Ectodermal cell (in vitro differentiated cells): ENCODE results near the gene COA8.

Experiments used
- H3K27ac ChIP-seq: 2 replicates; pipeline ENCODE4 v1.7.0; 2013; ENCODE audit warnings: mild to moderate bottlenecking, low read depth, low read length; ENCODE audit not compliant: insufficient read depth, poor library complexity, severe bottlenecking
- H3K27me3 ChIP-seq: 2 replicates; pipeline ENCODE4 v1.7.0; 2013; ENCODE audit warnings: mild to moderate bottlenecking, low read length; ENCODE audit not compliant: insufficient read depth, control insufficient read depth, poor library complexity, severe bottlenecking
- H3K36me3 ChIP-seq: one replicate; pipeline ENCODE4 v1.7.0; 2013; ENCODE audit warnings: low read length; ENCODE audit not compliant: control insufficient read depth, insufficient read depth
- H3K4me1 ChIP-seq: one replicate; pipeline ENCODE4 v1.7.0; 2013; ENCODE audit warnings: low read length; ENCODE audit not compliant: control insufficient read depth, insufficient read depth
- H3K4me3 ChIP-seq: 2 replicates; pipeline ENCODE4 v1.7.0; 2013; ENCODE audit warnings: low read depth, low read length, control low read depth; ENCODE audit not compliant: insufficient read depth
- H3K9me3 ChIP-seq: 2 replicates; pipeline ENCODE4 v1.7.0; 2013; ENCODE audit warnings: mild to moderate bottlenecking, low read length, moderate library complexity; ENCODE audit not compliant: control insufficient read depth
- WGBS, 2 experiments: methylation state at CpG; one replicate each; pipeline ENCODE4 v1.1.7; 2013; ENCODE audit warnings: missing lambda C conversion rate in 2 of 2; 5-methylcytosine and 5-hydroxymethylcytosine counted together

Gene COA8

DNA sequence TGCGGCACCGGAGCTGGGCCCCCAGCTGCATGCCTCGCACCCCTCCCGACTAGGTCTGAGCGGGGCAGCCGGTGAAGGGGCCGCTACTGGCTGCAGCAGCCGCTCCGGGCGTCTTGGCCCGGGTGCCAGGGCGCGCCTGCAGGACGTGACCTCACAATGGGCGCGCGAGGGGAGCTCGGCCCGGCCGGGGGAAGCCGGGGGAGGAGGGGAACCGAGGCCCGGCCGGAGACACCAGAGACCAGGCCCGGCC, 656 bp upstream of the COA8 start:
- peak overlapping the region; percentile 98 for H3K4me3 ChIP-seq
- no peaks in the 10 kb centered on the region for H3K27me3 ChIP-seq
- H3K4me1 ChIP-seq: peaks cover 8% of the 10 kb centered on the region
- H3K27ac ChIP-seq: peak overlapping the region; percentile 93
- H3K9me3 ChIP-seq: no peaks in the 10 kb centered on the region
- H3K36me3 ChIP-seq: peaks cover 9% of the 10 kb centered on the region
- WGBS, 2 experiments: 0% methylated on average over 25 of the region's 25 CpGs

DNA sequence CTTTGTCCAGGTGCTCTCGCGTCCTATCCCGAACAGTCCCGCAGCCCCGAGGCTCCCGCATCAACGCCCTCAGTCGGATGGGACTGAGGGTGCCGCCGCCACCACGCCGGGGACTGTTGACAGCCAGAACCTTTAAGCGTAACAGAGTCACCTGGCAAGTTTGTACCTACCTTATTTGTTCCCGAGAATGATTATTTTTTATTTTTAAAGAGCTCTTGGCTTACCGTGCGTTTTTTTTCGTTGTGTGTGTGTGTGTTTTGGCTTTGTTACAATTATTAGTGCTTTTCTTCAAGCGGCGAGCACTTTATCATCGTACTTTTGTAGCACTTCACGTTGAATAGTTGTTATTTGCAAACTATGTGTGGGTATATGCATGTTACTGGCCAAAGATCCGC, 463 bp downstream of the COA8 start:
- whole genome bisulfite sequencing, 2 experiments: 2 to 3% methylated on average over 22 of the region's 22 CpGs
- peak overlapping the region; percentile 93 for H3K27ac ChIP-seq

DNA sequence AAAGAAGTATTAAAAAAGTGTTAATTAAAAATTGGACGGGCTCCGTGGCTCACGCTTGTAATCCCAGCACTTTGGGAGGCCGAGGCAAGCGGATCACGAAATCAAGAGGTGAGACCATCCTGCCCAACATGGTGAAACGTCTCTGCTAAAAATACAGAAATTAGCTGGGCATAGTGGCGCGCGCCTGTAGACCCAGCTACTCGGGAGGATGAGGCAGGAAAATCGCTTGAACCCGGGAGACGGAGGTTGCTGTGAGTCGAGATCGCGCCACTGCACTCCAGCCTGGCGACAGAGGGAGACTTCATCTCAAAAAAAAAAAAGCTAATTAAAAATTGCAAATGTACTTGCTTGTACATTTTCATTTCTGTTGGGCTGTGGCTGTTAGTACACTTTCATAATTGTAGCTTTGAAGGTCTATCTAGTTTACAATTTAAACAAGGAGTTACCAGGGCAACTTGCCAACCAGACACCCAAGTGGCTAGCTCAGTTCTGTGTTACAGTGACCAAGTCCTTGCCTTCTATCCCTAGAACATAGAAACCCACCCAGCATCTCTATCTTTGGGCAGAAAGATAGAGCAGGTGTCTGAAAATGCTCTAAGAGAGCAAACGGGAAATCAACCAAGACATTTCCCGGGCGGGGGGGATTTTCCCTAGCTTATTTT, 1.2 kb downstream of the COA8 start:
- no peak overlapping the region for H3K27ac ChIP-seq
- H3K27me3 ChIP-seq: no peaks in the 10 kb centered on the region
- peaks cover 8% of the 10 kb centered on the region for H3K4me1 ChIP-seq
- peak overlapping the region; percentile 98 for H3K4me3 ChIP-seq
- H3K9me3 ChIP-seq: no peaks in the 10 kb centered on the region
- peaks cover 9% of the 10 kb centered on the region for H3K36me3 ChIP-seq
- WGBS, 2 experiments: 80 to 81% methylated on average over 21 of the region's 21 CpGs

More for the DNA sequence above, 463 bp downstream of the COA8 start:
- H3K27me3 ChIP-seq: no peaks in the 10 kb centered on the region
- H3K4me1 ChIP-seq: peaks cover 8% of the 10 kb centered on the region
- peaks cover 9% of the 10 kb centered on the region for H3K36me3 ChIP-seq
- no peaks in the 10 kb centered on the region for H3K9me3 ChIP-seq
- H3K4me3 ChIP-seq: peak overlapping the region; percentile 98

DNA sequence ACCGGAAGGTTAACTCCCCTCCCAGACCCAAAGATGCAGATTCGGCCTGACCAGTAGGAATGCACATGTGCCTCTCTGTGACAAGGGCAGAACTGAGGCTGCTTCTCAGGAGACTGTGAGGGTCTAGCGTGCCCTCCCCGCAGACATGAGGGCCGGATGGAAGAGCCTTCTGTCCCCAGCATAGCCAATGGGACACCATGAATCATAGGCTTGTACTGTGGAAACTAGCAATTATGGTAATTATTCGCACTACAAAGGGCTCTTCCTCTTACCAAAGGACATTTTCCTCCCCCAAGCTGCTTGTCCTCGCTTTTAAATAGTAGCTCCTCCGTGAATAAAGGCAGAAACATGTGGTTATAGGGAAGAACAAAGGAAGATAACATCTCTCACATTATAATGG, 6.2 kb downstream of the COA8 start:
- H3K27me3 ChIP-seq: no peaks in the 10 kb centered on the region
- no peak overlapping the region for H3K27ac ChIP-seq
- H3K4me3 ChIP-seq: no peak overlapping the region
- peaks cover 3% of the 10 kb centered on the region for H3K4me1 ChIP-seq
- 69 to 71% methylated on average over 6 to 8 of the region's 8 CpGs for WGBS, 2 experiments
- no peaks in the 10 kb centered on the region for H3K36me3 ChIP-seq
- no peaks in the 10 kb centered on the region for H3K9me3 ChIP-seq

DNA sequence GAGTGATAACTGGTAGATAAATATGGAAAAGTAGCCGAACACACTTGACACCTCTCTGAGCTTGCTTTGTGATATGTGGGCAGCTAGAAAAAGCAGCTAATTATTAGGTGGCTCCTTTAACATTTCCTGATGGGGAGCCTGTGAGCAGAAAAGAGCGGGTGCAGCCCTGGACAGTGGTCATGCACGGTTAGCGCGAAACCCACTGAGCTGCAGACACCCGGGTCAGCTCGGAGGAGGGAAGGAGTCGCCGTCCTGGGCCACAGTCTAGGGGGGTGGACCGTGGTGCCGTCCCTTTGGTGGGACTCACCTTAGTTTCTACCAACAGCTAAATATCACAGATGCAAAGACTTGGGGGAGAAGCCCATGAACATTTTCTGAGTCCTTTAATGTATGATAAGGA, 6.6 kb downstream of the COA8 start:
- Histone ChIP-seq H3K9me3 (no peaks in the 10 kb centered on the region), H3K4me3 (no peak overlapping the region), H3K27ac (no peak overlapping the region), H3K27me3 (no peaks in the 10 kb centered on the region), H3K4me1 (no peaks in the 10 kb centered on the region), H3K36me3 (no peaks in the 10 kb centered on the region)
- 90 to 92% methylated on average over 11 of the region's 11 CpGs for WGBS, 2 experiments

DNA sequence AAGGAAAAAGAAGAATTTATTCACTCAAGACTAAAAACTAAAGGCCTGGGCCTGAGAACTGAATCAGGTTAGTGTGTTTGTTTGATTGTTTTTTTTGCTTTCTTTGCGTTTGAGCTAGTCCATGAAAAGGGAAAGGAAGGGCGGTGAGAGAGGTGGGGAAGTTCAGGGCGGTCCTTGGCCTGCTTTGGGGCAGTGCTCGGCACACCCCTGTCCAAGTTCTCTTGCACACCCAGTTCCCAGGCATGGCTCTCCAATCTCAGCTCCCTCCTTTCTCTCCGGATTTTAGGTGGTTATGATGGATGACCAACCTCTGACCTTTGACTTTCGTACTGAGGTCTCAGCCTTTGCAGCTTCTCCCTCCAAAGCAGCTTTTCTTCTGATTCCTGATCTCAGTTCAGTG, 11.3 kb downstream of the COA8 start:
- WGBS, 2 experiments: 89 to 91% methylated on average over 6 of the region's 6 CpGs
- no peaks in the 10 kb centered on the region for H3K36me3 ChIP-seq

DNA sequence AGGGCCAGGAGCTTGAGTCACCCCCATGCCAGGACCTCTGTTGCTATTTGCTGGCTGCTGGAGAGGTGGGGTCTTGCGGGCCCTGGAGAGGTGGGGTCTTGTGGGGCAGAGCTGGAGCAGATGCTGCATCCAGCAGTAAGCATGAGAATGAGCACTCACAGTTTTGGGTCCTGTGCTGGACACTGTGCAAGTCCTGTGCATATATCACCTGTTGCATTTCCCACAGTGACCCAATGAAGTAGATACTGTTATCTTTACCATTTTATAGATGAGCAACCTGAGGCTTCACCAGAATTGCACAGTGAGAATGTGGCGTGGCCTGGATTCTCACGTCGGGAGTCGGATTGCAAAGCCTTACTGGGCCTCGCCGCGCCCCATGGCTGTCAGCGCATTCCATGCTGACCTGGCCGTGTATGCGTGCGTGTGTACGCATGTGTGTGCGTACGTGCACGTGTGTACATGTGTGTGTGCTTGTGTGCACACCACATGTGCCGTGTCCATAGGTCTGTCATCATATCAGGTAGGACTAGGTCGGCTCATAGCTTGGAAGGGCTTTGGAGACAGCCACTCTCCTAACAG, 12.0 kb downstream of the COA8 start:
- Histone ChIP-seq H3K4me1 (peaks cover 6% of the 10 kb centered on the region), H3K36me3 (no peaks in the 10 kb centered on the region), H3K27me3 (no peaks in the 10 kb centered on the region), H3K27ac (no peak overlapping the region), H3K9me3 (no peaks in the 10 kb centered on the region), H3K4me3 (no peak overlapping the region)
- WGBS, 2 experiments: 96 to 98% methylated on average over 18 of the region's 18 CpGs

More for the DNA sequence above, 11.3 kb downstream of the COA8 start:
- Histone ChIP-seq H3K4me1 (peaks cover 6% of the 10 kb centered on the region), H3K27ac (no peak overlapping the region), H3K9me3 (no peaks in the 10 kb centered on the region), H3K4me3 (no peak overlapping the region), H3K27me3 (no peaks in the 10 kb centered on the region)

DNA sequence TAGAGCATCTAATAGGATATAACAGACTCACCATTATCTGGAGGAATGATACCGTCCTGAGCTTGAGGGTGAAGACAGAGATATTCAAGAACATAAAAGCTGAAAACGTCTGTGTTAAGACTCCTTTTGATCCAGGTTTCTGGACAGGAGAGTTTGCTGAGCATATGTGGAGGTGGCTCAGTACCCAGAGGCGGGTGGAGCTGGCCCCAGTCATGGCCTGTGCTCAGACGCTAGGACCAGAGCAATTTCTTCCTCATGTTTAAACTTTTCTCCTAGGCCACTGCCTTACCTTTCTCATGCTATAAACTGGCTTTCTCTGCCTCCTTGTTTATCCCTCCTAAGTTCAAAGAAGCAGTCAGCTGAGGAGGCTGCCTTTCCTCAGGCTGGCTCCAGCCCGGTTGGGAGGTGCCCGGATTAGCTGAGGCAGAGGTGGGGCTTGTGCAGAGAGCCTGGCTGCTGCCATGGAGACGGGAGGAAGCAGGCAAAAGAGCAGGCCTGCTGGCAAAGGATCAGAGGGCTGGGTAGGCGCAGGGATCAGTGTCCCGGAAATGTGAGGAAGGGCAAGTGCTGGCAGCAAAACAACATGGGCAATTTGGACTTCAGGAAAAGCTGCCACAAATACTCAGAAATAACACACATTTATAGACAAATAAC, 13.7 kb downstream of the COA8 start:
- Histone ChIP-seq H3K27me3 (no peaks in the 10 kb centered on the region), H3K9me3 (no peaks in the 10 kb centered on the region), H3K36me3 (no peaks in the 10 kb centered on the region), H3K27ac (peak overlapping the region; percentile 72), H3K4me1 (peaks cover 6% of the 10 kb centered on the region), H3K4me3 (no peak overlapping the region)
- 45 to 48% methylated on average over 9 of the region's 9 CpGs for WGBS, 2 experiments

DNA sequence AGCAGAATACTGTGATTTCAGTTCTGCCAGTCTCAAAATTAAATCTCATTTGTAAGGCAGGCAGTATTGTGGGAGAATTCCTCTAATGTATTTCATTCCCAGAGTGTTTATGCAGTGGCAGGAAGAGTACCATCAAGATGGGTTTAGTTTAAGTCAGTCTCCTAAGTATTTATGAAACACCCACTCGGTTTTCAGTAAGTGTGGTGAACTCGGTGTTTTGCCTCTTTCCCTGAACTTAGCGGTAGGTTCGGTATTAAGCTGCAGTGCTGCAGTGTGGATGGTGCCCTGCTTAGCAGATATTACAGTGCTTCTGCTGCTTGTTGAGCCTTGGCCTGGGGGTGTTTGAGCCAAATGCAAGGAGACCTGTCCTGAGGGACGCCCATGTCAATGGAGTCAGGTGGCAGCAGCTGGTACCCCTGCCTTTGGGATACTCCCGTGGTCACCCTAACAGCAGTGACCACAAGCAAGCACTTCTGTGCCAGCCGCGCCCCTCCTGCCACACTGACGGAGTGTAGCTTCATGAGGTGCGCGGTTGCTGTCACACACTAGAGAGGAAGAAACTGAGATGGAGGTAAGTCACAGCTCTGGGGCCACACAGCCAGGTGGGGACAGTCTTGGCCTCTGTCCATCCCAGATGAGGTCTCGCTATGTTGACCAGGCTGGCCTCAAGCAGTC, 15.8 kb downstream of the COA8 start:
- Histone ChIP-seq H3K4me1 (peaks cover 6% of the 10 kb centered on the region), H3K27ac (no peak overlapping the region), H3K36me3 (no peaks in the 10 kb centered on the region), H3K9me3 (no peaks in the 10 kb centered on the region), H3K4me3 (no peak overlapping the region), H3K27me3 (no peaks in the 10 kb centered on the region)
- WGBS, 2 experiments: 94 to 97% methylated on average over 12 of the region's 12 CpGs

DNA sequence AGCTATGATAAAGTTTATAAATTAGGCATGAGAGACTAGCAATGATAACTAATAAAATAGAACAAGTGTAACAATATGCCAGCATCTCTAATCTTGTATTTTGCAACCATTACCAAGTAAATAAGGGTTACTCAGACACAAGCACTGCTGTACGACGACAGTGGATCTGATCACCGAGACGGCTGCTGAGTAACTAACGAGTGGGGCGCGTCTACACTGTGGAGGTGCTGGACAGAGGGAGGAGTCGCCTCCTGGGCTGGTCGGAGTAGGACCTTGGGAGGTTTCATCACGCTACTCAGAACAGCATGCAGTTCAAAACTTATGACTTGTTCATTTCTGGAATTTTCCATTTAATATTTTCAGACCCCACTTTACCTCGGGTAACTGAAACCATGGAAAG, 18.4 kb downstream of the COA8 start:
- Histone ChIP-seq H3K27ac (no peak overlapping the region), H3K9me3 (no peaks in the 10 kb centered on the region), H3K36me3 (no peaks in the 10 kb centered on the region), H3K27me3 (no peaks in the 10 kb centered on the region), H3K4me3 (no peak overlapping the region), H3K4me1 (peaks cover 3% of the 10 kb centered on the region)
- whole genome bisulfite sequencing, 2 experiments: 95 to 96% methylated on average over 11 of the region's 11 CpGs
